K562 (cell line): Measurements from ENCODE around the gene SLC5A10.

Experiments used
- FIP1L1 ChIP-seq: fragments of 200-400 bp; formaldehyde crosslinking; IDR thresholded peaks from 2 replicates; pipeline ENCODE4 v1.6.1; 2018; ENCODE audit warnings: mild to moderate bottlenecking, low read depth, low read length; ENCODE audit not compliant: poor library complexity, severe bottlenecking
- GTF2A2 ChIP-seq: IDR thresholded peaks from 2 replicates; pipeline ENCODE4 v1.6.1; 2016; ENCODE audit warnings: mild to moderate bottlenecking, missing genetic modification characterization, missing compliant biosample characterization
- HNRNPK ChIP-seq: fragments of 200-400 bp; formaldehyde crosslinking; IDR thresholded peaks from one replicate; pipeline ENCODE4 v1.6.1; 2018; ENCODE audit warnings: mild to moderate bottlenecking, low read depth, low read length; ENCODE audit not compliant: poor library complexity, severe bottlenecking
- KAT7 ChIP-seq: sonication (generic); formaldehyde crosslinking; IDR thresholded peaks from 2 replicates; pipeline ENCODE4 v1.8.0; 2022; ENCODE audit warnings: missing genetic modification reagents, mild to moderate bottlenecking, borderline replicate concordance
- TF ChIP-seq, protein P1 (sequence below): fragments of 450-650 bp; formaldehyde crosslinking; IDR thresholded peaks from 2 replicates; pipeline ENCODE4 v1.4.0; 2022; ENCODE audit warnings: missing genetic modification characterization

DNA sequence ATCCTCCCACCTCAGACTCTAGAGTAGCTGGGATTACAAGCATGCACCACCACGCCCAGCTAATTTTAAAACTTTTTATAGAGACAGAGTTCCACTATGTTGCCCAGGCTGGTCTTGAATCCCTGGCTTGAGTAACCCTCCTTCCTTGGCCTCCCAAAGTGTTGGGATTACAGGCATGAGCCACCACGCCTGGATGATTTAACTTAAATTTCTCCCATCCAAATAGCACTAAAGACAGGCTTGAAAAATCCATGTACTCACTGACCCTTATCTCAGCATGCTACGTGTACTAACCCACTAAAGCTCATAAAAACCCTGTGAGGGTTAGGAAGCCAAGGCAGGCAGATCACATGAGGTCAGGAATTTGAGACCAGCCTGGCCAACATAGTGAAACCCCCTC is 4.6 kb downstream of the SLC5A10 start:
- TF ChIP-seq, protein P1, sequence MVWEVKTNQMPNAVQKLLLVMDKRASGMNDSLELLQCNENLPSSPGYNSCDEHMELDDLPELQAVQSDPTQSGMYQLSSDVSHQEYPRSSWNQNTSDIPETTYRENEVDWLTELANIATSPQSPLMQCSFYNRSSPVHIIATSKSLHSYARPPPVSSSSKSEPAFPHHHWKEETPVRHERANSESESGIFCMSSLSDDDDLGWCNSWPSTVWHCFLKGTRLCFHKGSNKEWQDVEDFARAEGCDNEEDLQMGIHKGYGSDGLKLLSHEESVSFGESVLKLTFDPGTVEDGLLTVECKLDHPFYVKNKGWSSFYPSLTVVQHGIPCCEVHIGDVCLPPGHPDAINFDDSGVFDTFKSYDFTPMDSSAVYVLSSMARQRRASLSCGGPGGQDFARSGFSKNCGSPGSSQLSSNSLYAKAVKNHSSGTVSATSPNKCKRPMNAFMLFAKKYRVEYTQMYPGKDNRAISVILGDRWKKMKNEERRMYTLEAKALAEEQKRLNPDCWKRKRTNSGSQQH (CRISPR knock-in tag), result no peak
- TF ChIP-seq GTF2A2 (no peak), FIP1L1 (no peak), HNRNPK (no peak), KAT7 (CRISPR knock-in tag) (no peak)
